Measurements from ENCODE around the gene ACE. TPM values are rescaled to one million over a fixed set of nuclear protein-coding genes. Genes with fewer than 3 reads are reported as not detected.

Gene ACE
- total RNA-seq, 1 donor from 2014 or later, result not detected

DNA sequence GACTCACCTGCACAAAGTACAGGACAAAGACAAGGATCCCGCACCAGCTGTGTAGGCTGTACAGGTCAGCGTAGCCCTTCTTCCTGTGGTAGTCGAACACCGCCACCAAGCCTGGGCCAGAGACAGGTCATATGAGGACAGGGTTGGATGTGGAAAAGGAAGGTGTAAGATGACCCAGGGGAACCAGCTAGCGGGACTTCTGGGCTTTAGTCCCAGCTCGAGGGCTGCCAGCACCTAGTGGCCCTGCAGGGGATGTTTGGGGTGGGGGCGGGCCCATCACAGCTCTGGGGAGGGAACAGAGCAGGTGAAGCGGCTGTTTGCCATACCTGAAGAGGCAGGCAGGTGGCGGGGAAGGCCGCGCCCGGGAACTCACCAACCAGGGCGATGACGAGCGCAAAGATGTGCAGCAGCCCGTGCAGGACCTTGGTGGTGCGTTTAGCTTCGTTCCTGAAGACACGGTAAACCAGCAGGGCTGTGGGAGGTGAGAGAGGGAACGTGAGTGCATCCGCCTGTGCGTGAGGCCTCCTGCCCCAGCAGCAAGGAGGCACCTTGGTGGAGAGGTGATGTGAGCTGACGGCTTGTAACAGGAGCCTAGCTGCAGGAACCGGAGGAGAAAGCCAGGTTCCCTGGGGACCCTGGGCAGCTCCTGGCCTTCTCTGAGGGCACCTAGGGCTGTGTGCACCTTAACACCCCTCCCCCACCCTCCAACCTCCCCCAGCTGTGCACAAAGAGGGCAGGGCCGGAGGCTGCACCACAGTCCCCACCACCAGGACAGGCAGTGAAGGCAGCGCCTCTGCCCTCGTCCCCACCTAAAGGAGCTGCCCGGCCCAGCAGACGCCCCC is 41.0 kb upstream of the ACE start:
- Histone ChIP-seq H3K4me3 (no peak overlapping the region), H3K4me1 (peaks cover 3% of the 10 kb centered on the region), H3K9me3 (ENCODE audit: low read depth) (no peaks in the 10 kb centered on the region), H3K79me2 (ENCODE audit: low read depth) (no peaks in the 10 kb centered on the region), H3K36me3 (no peaks in the 10 kb centered on the region), H3K4me2 (no peak overlapping the region), H3F3A (ENCODE audit: low read depth) (no peaks in the 10 kb centered on the region), H4K20me1 (ENCODE audit: low read depth) (no peaks in the 10 kb centered on the region), H3K9ac (no peak overlapping the region), H3K27me3 (no peaks in the 10 kb centered on the region), H3K27ac (no peak overlapping the region), H2AFZ (replicated peaks) (no peak overlapping the region)
- Mint-ChIP-seq H3K36me3 (peaks cover 6% of the 10 kb centered on the region), H3K9me3 (no peaks in the 10 kb centered on the region), H3K4me1 (peaks cover 23% of the 10 kb centered on the region), H3K27ac (no peak overlapping the region), H3K27me3 (ENCODE audit: insufficient read depth, low read depth) (peaks cover 6% of the 10 kb centered on the region), H3K4me3 (no peak overlapping the region)
- no peak for DNase-seq (ENCODE audit: low spot score)
- TF ChIP-seq EZH2 (IDR thresholded peaks at IDR 0.05) (no peak), EZH2phosphoT487 (IDR thresholded peaks at IDR 0.05) (no peak)
- TF ChIP-seq, protein P1, sequence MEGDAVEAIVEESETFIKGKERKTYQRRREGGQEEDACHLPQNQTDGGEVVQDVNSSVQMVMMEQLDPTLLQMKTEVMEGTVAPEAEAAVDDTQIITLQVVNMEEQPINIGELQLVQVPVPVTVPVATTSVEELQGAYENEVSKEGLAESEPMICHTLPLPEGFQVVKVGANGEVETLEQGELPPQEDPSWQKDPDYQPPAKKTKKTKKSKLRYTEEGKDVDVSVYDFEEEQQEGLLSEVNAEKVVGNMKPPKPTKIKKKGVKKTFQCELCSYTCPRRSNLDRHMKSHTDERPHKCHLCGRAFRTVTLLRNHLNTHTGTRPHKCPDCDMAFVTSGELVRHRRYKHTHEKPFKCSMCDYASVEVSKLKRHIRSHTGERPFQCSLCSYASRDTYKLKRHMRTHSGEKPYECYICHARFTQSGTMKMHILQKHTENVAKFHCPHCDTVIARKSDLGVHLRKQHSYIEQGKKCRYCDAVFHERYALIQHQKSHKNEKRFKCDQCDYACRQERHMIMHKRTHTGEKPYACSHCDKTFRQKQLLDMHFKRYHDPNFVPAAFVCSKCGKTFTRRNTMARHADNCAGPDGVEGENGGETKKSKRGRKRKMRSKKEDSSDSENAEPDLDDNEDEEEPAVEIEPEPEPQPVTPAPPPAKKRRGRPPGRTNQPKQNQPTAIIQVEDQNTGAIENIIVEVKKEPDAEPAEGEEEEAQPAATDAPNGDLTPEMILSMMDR (IDR thresholded peaks at IDR 0.05), result no peak

- Histone ChIP-seq H3K79me2 (ENCODE audit: low read depth) (no peaks in the 10 kb centered on the region), H3K27ac (no peak overlapping the region), H3K9me3 (ENCODE audit: low read depth) (no peaks in the 10 kb centered on the region), H3K4me3 (no peak overlapping the region), H2AFZ (replicated peaks) (no peak overlapping the region), H3K4me1 (peaks cover 3% of the 10 kb centered on the region), H3K27me3 (no peaks in the 10 kb centered on the region), H3K4me2 (no peak overlapping the region), H4K20me1 (ENCODE audit: low read depth) (no peaks in the 10 kb centered on the region), H3F3A (ENCODE audit: low read depth) (no peaks in the 10 kb centered on the region), H3K9ac (no peak overlapping the region), H3K36me3 (no peaks in the 10 kb centered on the region)
- H3K27ac Mint-ChIP-seq, result no peak overlapping the region
- peaks cover 6% of the 10 kb centered on the region for H3K36me3 Mint-ChIP-seq
- no peaks in the 10 kb centered on the region for H3K9me3 Mint-ChIP-seq
- H3K27me3 Mint-ChIP-seq (ENCODE audit: insufficient read depth, low read depth), result peaks cover 6% of the 10 kb centered on the region
- H3K4me3 Mint-ChIP-seq, result no peak overlapping the region
- TF ChIP-seq EZH2 (IDR thresholded peaks at IDR 0.05), result no peak
- TF ChIP-seq, protein P1 (IDR thresholded peaks at IDR 0.05), result peak; percentile 12
- no peak for DNase-seq (ENCODE audit: low spot score)
- peaks cover 26% of the 10 kb centered on the region for H3K4me1 Mint-ChIP-seq
Observed at GRCh38 chr17:63436523-63437110, 40.2 kb upstream of the ACE start.

GRCh38 chr17:63437287-63438091 is 39.4 kb upstream of the ACE start:
- Mint-ChIP-seq H3K4me3 (no peak overlapping the region), H3K27ac (no peak overlapping the region), H3K36me3 (peaks cover 6% of the 10 kb centered on the region), H3K4me1 (peaks cover 24% of the 10 kb centered on the region), H3K27me3 (ENCODE audit: insufficient read depth, low read depth) (peaks cover 6% of the 10 kb centered on the region), H3K9me3 (no peaks in the 10 kb centered on the region)
- no peaks in the 10 kb centered on the region for H3K36me3 ChIP-seq
- peaks cover 5% of the 10 kb centered on the region for H4K20me1 ChIP-seq (ENCODE audit: low read depth)
- TF ChIP-seq EZH2phosphoT487 (IDR thresholded peaks at IDR 0.05), result no peak
- TF ChIP-seq, protein P1 (IDR thresholded peaks at IDR 0.05), result no peak
- TF ChIP-seq EZH2 (IDR thresholded peaks at IDR 0.05), result no peak
- no peaks in the 10 kb centered on the region for H3K9me3 ChIP-seq (ENCODE audit: low read depth)
- no peak overlapping the region for H3K27ac ChIP-seq
- H3K79me2 ChIP-seq (ENCODE audit: low read depth), result no peaks in the 10 kb centered on the region
- no peaks in the 10 kb centered on the region for H3K27me3 ChIP-seq
- no peak for DNase-seq (ENCODE audit: low spot score)
- H3K4me2 ChIP-seq, result no peak overlapping the region
- H3F3A ChIP-seq (ENCODE audit: low read depth), result no peaks in the 10 kb centered on the region
- H2AFZ ChIP-seq (replicated peaks), result no peak overlapping the region
- peaks cover 3% of the 10 kb centered on the region for H3K4me1 ChIP-seq
- no peak overlapping the region for H3K4me3 ChIP-seq
- no peak overlapping the region for H3K9ac ChIP-seq

Data from neural progenitor cell (in vitro differentiated cells).